Measurements from ENCODE around the gene ACHE. TPM values are rescaled to one million over a fixed set of nuclear protein-coding genes. Genes with fewer than 3 reads are reported as not detected.
"Not testable (repeated sequence)": the region's sequence is repeated elsewhere in the genome, so short reads cannot be mapped to it uniquely, and the experiment has no call there.

ACHE gene
- total RNA-seq, 1 experiment from 2014 or later: 10.4 TPM

DNA sequence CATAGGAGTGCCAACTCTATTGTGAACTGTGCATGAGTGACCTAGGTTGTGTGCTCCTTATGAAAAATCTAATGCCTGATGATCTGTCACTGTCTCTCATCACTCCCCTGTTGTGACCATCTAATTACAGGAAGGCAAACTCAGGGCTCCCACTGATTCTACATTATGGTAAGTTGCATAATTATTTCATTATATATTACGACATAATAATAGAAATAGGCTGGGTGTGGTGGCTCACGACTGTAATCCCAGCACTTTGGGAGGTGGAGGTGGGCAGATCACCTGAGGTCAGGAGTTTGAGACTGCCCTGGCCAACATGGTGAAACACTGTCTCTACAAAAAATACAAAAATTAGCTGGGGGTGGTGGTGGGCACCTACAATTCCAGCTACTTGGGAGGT lies 39.7 kb upstream of the ACHE start:
- CTCF ChIA-PET; intact Hi-C loops (cut with micrococcal nuclease; ENCODE audit: unreplicated experiment); ATAC-seq; POLR2A ChIA-PET; in situ Hi-C loops (cut with HindIII; ENCODE audit: low pct_unique_long_range_greater_than_20kb, low sequenced_read_pairs); H3K4me1 ChIP-seq (ENCODE audit: control insufficient read depth, insufficient read depth, low read length); H3K27ac ChIP-seq (ENCODE audit: low read length); H3K4me3 ChIP-seq (ENCODE audit: low read depth in 2 of 2, low read length in 2 of 2); BruUV-seq (replicated peaks); H3K9me3 ChIP-seq (ENCODE audit: control insufficient read depth, insufficient read depth, low read depth, low read length); H3K36me3 ChIP-seq (ENCODE audit: control insufficient read depth, insufficient read depth, low read length); H3K27me3 ChIP-seq (ENCODE audit: control insufficient read depth, insufficient read depth, low read length); DNase-seq (ENCODE audit: low read depth, low spot score): not testable (repeated sequence)

DNA sequence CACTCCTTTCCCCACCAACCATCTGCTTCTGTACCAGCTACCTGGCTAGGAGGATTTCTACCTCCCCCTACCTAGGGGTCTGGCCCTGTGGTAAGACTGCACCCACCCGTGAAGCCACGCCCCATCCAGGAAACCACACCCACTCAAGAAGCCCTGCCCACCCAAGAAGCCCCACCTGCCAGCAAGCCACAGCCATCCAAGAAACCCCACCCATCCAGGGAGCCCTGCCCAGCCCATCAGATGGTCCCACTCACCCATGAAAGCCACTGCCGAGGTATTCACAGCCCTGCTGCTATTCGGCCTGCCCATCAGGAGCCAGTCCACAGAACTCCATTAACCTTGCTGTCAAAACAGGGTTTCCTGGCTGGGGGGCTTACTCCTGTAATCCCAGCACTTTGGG lies 38.0 kb upstream of the ACHE start:
- intact Hi-C loops (cut with micrococcal nuclease; ENCODE audit: unreplicated experiment) (no loop called here), in situ Hi-C loops (cut with HindIII; ENCODE audit: low pct_unique_long_range_greater_than_20kb, low sequenced_read_pairs) (no loop called here)
- no peak for DNase-seq (ENCODE audit: low read depth, low spot score)
- H3K4me1 ChIP-seq (ENCODE audit: control insufficient read depth, insufficient read depth, low read length): no peaks in the 10 kb centered on the region
- H3K36me3 ChIP-seq (ENCODE audit: control insufficient read depth, insufficient read depth, low read length): no peaks in the 10 kb centered on the region
- peak; percentile 73 for ATAC-seq
- no peaks in the 10 kb centered on the region for H3K27me3 ChIP-seq (ENCODE audit: control insufficient read depth, insufficient read depth, low read length)
- no peak overlapping the region for H3K4me3 ChIP-seq (ENCODE audit: low read depth in 2 of 2, low read length in 2 of 2)
- no peaks in the 10 kb centered on the region for H3K9me3 ChIP-seq (ENCODE audit: control insufficient read depth, insufficient read depth, low read depth, low read length)
- no TSS peak for BruUV-seq (replicated peaks)
- POLR2A ChIA-PET: no interaction called here
- TF ChIP-seq, protein P1, sequence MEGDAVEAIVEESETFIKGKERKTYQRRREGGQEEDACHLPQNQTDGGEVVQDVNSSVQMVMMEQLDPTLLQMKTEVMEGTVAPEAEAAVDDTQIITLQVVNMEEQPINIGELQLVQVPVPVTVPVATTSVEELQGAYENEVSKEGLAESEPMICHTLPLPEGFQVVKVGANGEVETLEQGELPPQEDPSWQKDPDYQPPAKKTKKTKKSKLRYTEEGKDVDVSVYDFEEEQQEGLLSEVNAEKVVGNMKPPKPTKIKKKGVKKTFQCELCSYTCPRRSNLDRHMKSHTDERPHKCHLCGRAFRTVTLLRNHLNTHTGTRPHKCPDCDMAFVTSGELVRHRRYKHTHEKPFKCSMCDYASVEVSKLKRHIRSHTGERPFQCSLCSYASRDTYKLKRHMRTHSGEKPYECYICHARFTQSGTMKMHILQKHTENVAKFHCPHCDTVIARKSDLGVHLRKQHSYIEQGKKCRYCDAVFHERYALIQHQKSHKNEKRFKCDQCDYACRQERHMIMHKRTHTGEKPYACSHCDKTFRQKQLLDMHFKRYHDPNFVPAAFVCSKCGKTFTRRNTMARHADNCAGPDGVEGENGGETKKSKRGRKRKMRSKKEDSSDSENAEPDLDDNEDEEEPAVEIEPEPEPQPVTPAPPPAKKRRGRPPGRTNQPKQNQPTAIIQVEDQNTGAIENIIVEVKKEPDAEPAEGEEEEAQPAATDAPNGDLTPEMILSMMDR (IDR thresholded peaks at IDR 0.05): no peak
- TF ChIP-seq SIN3A (IDR thresholded peaks at IDR 0.05; ENCODE audit: borderline replicate concordance, insufficient read depth, low read depth, low read length) (no peak), TCF7L2 (IDR thresholded peaks at IDR 0.05; ENCODE audit: low read depth, low read length) (no peak), POLR2AphosphoS5 (IDR thresholded peaks at IDR 0.05; ENCODE audit: low read depth, low read length) (no peak)
- TF ChIP-seq, protein P2, sequence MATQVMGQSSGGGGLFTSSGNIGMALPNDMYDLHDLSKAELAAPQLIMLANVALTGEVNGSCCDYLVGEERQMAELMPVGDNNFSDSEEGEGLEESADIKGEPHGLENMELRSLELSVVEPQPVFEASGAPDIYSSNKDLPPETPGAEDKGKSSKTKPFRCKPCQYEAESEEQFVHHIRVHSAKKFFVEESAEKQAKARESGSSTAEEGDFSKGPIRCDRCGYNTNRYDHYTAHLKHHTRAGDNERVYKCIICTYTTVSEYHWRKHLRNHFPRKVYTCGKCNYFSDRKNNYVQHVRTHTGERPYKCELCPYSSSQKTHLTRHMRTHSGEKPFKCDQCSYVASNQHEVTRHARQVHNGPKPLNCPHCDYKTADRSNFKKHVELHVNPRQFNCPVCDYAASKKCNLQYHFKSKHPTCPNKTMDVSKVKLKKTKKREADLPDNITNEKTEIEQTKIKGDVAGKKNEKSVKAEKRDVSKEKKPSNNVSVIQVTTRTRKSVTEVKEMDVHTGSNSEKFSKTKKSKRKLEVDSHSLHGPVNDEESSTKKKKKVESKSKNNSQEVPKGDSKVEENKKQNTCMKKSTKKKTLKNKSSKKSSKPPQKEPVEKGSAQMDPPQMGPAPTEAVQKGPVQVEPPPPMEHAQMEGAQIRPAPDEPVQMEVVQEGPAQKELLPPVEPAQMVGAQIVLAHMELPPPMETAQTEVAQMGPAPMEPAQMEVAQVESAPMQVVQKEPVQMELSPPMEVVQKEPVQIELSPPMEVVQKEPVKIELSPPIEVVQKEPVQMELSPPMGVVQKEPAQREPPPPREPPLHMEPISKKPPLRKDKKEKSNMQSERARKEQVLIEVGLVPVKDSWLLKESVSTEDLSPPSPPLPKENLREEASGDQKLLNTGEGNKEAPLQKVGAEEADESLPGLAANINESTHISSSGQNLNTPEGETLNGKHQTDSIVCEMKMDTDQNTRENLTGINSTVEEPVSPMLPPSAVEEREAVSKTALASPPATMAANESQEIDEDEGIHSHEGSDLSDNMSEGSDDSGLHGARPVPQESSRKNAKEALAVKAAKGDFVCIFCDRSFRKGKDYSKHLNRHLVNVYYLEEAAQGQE (IDR thresholded peaks at IDR 0.05; ENCODE audit: insufficient read depth in 1 of 2, low read depth in 2 of 2, low read length in 1 of 2): no peak
- no peak overlapping the region for H3K27ac ChIP-seq (ENCODE audit: low read length)
- CTCF ChIA-PET: no interaction called here

DNA sequence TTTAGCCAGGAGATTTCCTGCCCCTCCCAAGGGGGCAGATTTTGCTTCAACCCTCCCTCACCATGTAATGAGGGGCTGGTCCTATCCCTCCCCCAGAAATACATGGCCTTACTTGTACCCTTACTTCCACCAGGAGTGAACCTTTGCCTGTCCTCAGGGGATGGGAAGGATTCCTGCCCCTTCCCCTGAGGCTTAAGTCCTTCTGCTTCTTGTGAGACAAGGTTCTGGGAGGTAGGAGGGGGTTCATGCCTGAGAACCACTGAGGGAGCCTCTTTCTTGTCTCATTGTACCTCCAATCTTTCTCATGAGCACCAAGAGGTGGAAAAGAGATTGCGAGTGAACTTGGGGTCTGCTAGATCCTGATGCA lies 34.1 kb upstream of the ACHE start:
- Histone ChIP-seq H3K27ac (ENCODE audit: low read length) (no peak overlapping the region; the same call in 1 of the 2 replicates), H3K4me3 (ENCODE audit: low read depth in 2 of 2, low read length in 2 of 2) (no peak overlapping the region), H3K4me1 (ENCODE audit: control insufficient read depth, insufficient read depth, low read length) (no peaks in the 10 kb centered on the region), H3K27me3 (ENCODE audit: control insufficient read depth, insufficient read depth, low read length) (no peaks in the 10 kb centered on the region), H3K36me3 (ENCODE audit: control insufficient read depth, insufficient read depth, low read length) (no peaks in the 10 kb centered on the region), H3K9me3 (ENCODE audit: control insufficient read depth, insufficient read depth, low read depth, low read length) (no peaks in the 10 kb centered on the region)
- TF ChIP-seq, protein P2 (IDR thresholded peaks at IDR 0.05; ENCODE audit: insufficient read depth in 1 of 2, low read depth in 2 of 2, low read length in 1 of 2): no peak
- TF ChIP-seq, protein P1 (IDR thresholded peaks at IDR 0.05): no peak
- TF ChIP-seq TCF7L2 (IDR thresholded peaks at IDR 0.05; ENCODE audit: low read depth, low read length): no peak
- TF ChIP-seq POLR2AphosphoS5 (IDR thresholded peaks at IDR 0.05; ENCODE audit: low read depth, low read length): no peak
- no peak for TF ChIP-seq SIN3A (IDR thresholded peaks at IDR 0.05; ENCODE audit: borderline replicate concordance, insufficient read depth, low read depth, low read length)
- ChIA-PET POLR2A (interaction anchor here (0.7 kb wide), 1 partner anchor 287 kb away, joined by 3 read pairs; the partner anchor contains the start of gene PLOD3), CTCF (no interaction called here)
- ATAC-seq (no peak), DNase-seq (ENCODE audit: low read depth, low spot score) (no peak)
- in situ Hi-C loops (cut with HindIII; ENCODE audit: low pct_unique_long_range_greater_than_20kb, low sequenced_read_pairs) (no loop called here), intact Hi-C loops (cut with micrococcal nuclease; ENCODE audit: unreplicated experiment) (no loop called here)
- no TSS peak for BruUV-seq (replicated peaks)

DNA sequence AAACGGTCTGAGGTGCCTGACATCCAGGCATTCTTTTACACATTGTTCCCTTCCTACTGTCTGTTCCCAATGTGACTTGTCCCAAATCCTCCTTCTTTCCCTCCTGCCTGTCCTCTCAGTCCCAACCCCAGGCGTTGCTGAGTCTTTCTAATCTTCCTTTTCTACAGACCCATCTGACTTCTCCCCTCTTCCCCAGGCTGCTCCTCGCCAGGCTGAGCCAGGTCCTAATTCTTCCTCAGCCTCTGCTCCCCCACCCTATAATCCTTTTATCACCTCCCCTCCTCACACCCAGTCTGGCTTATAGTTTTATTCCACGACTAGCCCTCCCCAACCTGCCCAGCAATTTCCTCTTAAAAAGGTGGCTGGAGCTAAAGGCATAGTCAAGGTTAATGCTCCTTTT lies 27.9 kb upstream of the ACHE start:
- H3K36me3 ChIP-seq (ENCODE audit: control insufficient read depth, insufficient read depth, low read length); POLR2A ChIA-PET; DNase-seq (ENCODE audit: low read depth, low spot score); H3K4me1 ChIP-seq (ENCODE audit: control insufficient read depth, insufficient read depth, low read length); BruUV-seq (replicated peaks); intact Hi-C loops (cut with micrococcal nuclease; ENCODE audit: unreplicated experiment); H3K4me3 ChIP-seq (ENCODE audit: low read depth in 2 of 2, low read length in 2 of 2); H3K27me3 ChIP-seq (ENCODE audit: control insufficient read depth, insufficient read depth, low read length); ATAC-seq; CTCF ChIA-PET; in situ Hi-C loops (cut with HindIII; ENCODE audit: low pct_unique_long_range_greater_than_20kb, low sequenced_read_pairs); H3K27ac ChIP-seq (ENCODE audit: low read length); H3K9me3 ChIP-seq (ENCODE audit: control insufficient read depth, insufficient read depth, low read depth, low read length): not testable (repeated sequence)
